ENCODE results near the gene PSMD13.
"Not testable (repeated sequence)": the region's sequence is repeated elsewhere in the genome, so short reads cannot be mapped to it uniquely, and the experiment has no call there.

PSMD13 gene

DNA sequence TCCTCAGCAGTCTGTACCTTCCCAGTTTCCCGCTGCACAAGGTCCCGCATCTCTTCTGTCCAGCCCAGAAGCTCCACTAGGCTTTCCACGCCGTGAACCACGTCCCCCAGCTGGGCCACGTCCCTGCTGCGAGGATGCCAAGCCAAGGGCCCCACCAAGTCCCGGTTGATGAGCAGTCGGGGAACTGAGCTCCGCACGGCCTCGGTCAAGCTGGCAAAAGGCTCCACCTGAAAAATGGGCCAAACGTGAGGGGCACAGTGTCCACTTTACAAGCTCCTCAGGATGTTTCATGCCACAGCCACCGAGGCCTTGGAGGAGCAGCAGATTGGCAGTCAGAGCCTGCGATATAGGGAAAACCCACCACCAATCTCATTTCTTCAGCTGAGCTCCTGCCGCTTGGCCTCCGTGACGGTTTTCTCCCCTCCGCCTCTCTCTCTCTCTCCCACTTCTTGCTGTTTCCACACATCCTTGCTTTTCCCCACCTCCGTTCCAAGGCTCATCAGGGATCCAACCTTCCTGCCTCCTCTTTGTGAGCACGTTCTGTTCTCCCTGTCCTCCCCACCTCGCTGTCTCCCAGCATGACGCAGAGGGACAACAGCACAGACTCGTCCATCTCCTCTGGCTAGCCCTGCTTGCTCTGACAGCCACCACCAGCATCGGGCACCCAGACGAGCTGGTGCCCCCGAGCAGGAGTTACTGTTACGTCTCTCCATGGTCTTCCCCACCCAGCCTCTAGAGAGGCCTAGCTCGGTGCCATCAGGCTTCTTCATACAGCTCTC lies 17.8 kb upstream of the PSMD13 start:
- DNase-seq, result no peak

DNA sequence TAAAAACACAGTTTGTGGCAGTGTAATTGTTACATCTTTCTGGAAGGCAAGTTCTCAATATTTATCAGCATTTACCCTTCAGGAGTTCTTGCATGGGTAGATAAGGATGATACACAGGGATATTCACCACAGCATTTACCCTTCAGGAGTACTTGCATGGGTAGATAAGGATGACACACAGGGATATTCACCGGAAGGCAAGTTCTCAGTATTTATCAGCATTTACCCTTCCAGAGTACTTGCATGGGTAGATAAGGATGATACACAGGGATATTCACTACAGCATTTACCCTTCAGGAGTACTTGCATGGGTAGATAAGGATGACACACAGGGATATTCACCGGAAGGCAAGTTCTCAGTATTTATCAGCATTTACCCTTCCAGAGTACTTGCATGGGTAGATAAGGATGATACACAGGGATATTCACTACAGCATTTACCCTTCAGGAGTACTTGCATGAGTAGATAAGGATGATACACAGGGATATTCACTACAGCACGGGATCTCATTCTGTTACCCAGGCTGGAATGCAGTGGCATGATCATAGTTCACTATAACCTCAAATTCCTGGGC lies 16.0 kb upstream of the PSMD13 start:
- DNase-seq, result not testable (repeated sequence)

GRCh38 chr11:221539-221938 lies 15.2 kb upstream of the PSMD13 start:
- DNase-seq, result no peak

DNA sequence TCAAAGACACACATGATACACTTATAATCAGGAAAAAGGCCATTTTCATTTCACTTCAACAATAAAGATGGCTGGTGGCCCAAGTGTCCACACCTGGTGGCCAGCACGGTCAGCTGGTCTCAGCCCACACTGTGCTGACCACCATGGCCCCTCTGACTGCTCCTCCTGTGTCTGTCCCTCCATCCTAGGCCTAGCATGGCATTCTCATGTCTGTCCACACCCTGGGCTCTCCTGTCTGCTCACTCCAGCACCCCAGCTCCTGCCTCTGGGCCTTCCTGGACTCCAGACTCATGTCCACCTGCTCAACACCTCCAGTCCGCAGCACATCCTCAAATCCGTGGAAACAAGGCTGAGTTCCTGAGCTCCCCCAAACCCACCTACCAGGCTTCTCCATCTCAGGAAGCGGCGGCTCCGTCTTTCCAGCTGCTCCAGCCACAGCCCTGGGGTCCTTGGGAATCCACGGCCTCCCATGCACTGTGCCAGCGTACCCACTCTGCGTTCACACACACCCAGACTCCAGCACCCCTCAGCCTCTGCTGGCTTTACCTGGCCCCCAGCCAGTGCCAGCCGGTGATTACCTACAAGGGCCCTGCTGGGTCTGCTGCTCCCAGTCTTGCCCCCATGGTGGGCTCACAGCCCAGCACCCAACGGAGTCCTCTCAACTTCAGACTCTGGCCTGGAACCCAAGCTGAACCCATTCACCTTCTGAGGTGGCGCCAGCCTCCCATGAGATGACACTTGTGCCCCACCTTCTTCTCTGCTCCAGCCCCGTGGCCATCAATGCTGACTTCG lies 14.6 kb upstream of the PSMD13 start:
- no peak for DNase-seq

DNA sequence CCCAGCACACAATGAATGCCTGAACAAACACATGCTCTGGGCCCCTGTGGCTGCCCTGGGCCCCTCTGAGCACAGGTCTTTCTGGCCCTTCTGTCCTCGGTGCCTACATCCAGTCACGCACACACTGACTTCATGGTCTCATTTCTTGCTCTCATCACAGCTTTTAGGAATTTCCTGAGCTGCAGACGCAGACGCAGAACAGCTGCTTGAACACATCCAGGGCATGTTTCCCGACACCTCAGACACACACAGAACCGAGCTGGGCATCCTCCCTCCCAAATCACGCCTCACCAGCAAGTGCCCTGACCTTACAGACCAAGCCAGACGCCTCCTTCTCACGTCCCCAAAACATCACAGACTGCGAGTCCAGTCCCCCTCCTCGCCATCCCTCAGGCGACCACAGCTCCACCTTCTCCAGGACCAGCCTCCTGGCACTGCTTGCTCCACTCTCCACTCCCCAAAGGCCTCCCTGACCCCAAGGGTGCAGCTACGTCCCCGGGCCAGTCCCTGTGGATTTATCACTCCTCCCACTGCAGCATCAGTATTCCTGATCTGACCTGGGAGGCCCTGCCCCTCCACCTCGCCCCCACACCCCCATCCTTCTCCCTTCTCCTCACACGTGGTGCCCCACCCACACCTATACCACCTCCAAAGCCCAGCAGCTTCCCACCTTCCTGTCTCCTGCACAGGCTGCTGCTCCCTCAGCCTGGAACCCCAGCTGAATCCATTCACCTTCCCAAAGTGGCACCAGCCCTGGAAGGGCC lies 13.6 kb upstream of the PSMD13 start:
- no peak for DNase-seq

GRCh38 chr11:223884-224283 lies 12.9 kb upstream of the PSMD13 start:
- DNase-seq, result no peak

- no peak for DNase-seq
Measured at GRCh38 chr11:224424-224823, 12.4 kb upstream of the PSMD13 start.

- DNase-seq, result no peak
Measured at GRCh38 chr11:225734-226453, 10.9 kb upstream of the PSMD13 start.

GRCh38 chr11:227824-228379 lies 8.9 kb upstream of the PSMD13 start:
- no peak for DNase-seq

DNA sequence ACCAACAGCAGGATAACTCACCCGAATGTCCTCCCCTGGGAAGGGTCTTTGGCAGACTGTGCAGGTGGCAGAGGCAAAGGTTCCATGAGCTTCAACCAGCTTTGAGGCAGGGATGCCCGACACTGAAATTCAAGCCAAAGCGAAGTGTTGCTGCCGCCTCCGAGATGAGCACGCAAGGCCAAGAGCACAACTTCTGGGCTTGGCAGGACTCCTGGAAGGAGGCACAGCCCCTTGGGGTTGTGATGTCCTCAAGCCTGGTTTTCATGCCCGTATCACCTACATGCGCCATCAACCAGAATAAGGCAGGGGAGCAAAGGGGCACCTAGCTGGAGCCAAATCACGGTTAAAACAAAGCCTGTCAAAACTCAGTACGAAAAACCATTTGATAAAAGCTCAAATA lies 6.3 kb upstream of the PSMD13 start:
- no peak for DNase-seq

DNA sequence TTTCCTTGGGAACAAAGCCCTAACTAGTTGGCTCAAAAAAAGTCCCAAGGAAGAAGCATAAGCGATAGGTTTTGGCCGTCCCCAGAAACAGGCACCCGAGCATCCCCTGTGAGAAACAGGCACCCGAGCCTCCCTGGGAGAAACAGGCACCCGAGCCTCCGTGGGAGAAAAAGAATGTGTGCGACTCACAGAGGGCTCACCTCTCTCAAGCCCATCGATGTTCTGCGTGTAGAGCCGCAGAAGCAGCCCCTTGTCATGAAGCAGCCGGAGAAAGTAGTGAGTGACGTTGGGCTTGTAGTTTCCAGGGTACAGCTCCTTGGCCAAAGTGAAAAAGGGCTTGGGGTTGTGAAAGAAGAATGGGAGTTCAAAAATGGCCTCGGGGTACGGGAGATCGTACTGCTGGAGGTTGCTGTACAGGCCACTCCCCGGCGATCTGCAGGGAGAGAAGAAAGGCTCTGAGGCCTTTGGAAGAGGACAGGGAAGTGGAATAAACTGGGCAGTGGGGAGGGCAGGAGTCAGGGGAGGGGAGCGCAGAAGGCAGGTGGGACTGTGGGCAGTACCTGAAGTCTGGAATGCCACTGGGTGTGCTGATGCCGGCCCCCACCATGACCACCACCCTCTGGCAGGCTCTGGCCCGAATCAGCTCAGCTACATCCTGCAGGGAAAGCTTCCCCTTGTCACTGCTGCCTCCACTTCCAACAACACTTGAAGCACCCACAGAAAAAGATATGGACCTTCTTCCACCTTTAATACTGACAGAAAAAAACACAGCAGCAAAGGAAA lies 3.8 kb upstream of the PSMD13 start:
- DNase-seq, result no peak

GRCh38 chr11:235180-235579 lies 1.6 kb upstream of the PSMD13 start:
- DNase-seq, result no peak

DNA sequence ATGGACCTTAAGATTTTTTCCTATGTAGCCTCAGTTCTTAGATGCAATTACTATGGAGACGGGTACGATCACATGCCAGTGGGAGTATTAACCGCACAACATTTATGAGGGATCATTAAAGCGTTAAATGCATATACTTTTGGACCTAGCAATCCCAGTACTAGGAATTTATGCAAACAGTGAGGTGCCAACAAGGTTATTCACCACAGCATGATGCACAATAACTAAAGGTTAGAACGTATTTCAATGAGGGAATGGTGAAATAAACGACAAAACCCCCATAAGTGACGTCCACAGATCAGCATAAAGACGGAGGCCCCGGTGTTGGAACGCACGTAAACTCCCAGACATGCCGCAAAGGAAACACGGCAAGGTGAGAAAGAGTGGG lies 1.2 kb upstream of the PSMD13 start:
- no peak for DNase-seq

DNA sequence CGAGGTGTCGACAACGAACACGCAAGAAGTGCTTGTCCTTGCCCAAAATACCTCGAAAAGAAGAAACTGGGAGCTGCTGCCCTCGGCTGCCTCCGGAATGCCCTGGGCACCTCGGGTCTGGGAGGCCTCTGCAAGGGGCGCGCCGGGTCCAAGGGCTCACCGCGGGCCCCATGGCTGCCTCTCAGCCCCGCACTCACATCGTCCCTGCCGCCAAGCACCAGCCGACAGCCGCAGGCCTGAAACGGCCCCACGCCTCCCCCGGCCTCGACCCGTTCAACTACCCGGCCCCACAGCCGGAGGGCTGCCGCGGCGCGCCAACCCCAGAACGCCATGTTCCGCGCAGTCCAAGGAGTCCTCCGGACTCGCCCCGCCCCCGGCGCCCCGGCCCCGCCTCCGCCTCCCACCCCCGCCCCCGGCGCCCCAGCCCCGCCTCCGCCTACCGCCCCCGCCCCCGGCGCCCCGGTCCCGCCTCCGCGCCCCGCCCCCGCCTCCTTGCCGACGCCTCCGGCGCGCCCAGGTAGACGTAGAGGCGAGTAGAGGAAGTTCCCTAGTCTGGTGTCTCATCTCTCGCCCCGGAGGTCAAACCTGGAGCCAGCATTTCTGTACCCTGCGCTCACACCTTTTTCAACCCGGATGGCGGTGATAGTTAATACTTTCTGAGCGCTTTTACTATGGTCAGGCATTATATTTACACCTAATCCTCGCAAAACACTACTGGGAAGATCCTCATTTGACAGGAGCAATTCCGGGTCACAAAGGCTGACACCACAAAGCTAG lies 591 bp upstream of the PSMD13 start, which contains the start of gene SIRT3:
SIRT3 (minus strand) TSS at position 346 of the 777 bp plus-strand sequence; CDS start at position 332, 14 bp downstream.
- peak; percentile 10 to 87 (median 79) for DNase-seq

DNA sequence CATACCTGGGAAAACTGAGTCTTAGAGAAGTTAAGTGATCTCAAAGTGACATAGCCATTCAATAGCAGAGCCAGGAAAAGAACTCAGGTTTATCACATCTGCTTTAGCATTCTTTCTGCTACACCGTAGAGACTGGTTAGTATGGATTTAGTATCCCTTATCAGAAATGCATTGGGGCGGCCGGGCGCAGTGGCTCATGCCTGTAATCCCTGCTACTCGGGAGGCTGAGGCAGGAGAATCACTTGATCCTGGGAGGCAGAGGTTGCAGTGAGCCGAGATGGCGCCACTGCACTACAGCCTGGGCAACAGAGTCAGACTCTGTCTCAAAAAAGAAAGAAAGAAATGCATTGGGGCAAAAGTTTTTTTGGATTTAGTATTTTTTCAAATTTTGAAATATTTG lies 1.6 kb downstream of the PSMD13 start:
- not testable (repeated sequence) for DNase-seq

DNA sequence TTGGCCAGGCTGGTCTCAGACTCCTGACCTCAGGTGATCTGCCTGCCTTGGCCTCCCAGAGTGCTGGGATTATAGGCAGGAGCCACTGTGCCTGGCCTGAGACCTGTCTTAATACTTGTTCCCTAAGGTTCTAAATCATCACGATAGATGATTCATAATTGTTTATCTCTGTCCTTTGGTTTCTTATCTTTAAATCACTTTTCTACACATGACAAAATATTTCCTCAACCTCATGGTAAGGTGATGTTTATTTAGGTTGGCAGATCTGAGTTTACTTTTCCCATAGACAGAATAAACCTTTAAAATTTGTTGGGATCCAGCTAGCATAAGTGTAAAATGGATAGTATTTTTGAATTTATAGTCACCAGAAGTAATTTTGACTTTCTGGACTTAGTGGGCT lies 3.5 kb downstream of the PSMD13 start:
- DNase-seq, result no peak

- no peak for DNase-seq
Measured at GRCh38 chr11:241634-242033, 4.9 kb downstream of the PSMD13 start.

- DNase-seq, result no peak
Measured at GRCh38 chr11:244376-244775, 7.6 kb downstream of the PSMD13 start.

DNA sequence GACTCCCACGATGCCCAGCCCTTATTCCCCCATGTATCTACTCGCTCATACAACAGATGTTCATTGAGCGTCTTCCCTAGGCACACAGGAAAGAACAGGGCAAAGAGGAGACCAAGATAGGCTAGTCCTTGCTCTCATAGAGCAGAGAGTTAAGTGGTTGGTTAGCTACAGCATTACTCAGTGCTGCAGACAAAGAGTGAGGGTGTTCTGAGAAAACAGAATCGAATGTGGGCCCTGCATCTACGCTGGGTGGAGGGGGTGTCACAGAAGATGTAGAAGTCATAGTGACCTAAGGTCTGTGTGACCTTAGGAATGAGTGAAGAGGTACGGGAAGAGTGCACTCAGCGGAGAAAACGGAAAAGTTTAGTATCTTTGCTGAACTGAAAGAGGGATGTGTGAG lies 12.3 kb downstream of the PSMD13 start:
- DNase-seq, result no peak

GRCh38 chr11:250274-250673 lies 13.5 kb downstream of the PSMD13 start:
- no peak for DNase-seq

All from C1 segment of cervical spinal cord (tissue), 14 donors.